ENCODE data around the gene NPIPB2.

- TF ChIP-seq CTCF (IDR thresholded peaks at IDR 0.05; ENCODE audit: low read depth, low read length) (no peak), EZH2phosphoT487 (IDR thresholded peaks at IDR 0.05; ENCODE audit: low read depth) (no peak)
Observed at GRCh38 chr16:11963706-11964105, 21.9 kb upstream of the NPIPB2 start.

Data from OCI-LY3 (cell line).